Endothelial cell of umbilical vein (primary cell): ENCODE measurements around the gene C1orf35. TPM values are rescaled to one million over a fixed set of nuclear protein-coding genes. Genes with fewer than 3 reads are reported as not detected.

ENCODE experiments used
- BruUV-seq: library from RNA; stranded (reverse); fragments of 400-500 nt; replicated peaks from 2 replicates; lab custom pipeline; 2021; lab: Mats Ljungman, UMichigan
- CTCF ChIA-PET: fragments of 300-600, 350-600 bp; sonication (Branson Sonifier 250); formaldehyde crosslinking; loops from one replicate; lab custom pipeline; 2021; ENCODE audit warnings: antibody characterized with exemption, inconsistent platforms; lab: Charles Lee
- POLR2A ChIA-PET: fragments of 300-600, 350-600 bp; sonication (Branson Sonifier 250); formaldehyde crosslinking; loops from one replicate; lab custom pipeline; 2021; ENCODE audit warnings: antibody characterized with exemption, inconsistent platforms; lab: Charles Lee
- DNase-seq: peaks from one replicate; pipeline ENCODE4 v3.0.0-alpha.2; 2011; ENCODE audit warnings: low read depth, low spot score
- FAIRE-seq: peaks from 2 replicates; lab custom pipeline; 2011; peaks lifted over from hg19 to GRCh38; lab: Jason Lieb, UNC
- H2AFZ ChIP-seq: 2 replicates; pipeline ENCODE4 v1.6.0; 2012; ENCODE audit warnings: low read depth, low read length, control low read depth, inconsistent platforms
- H3K27ac ChIP-seq: 2 replicates; pipeline ENCODE4 v1.5.1; 2011; ENCODE audit warnings: low read depth, mild to moderate bottlenecking, control low read depth, low read length, moderate library complexity; ENCODE audit not compliant: insufficient read depth
- H3K27me3 ChIP-seq, 2 experiments: 2 replicates each; pipeline versions ENCODE4 v1.6.0 to v1.6.1; 2011; ENCODE audit warnings: low read length in 2 of 2, mixed read lengths in 1 of 2; ENCODE audit not compliant: control insufficient read depth in 2 of 2, insufficient read depth in 2 of 2
- H3K36me3 ChIP-seq, 2 experiments: 2 replicates in 1 of 2; 3 replicates in 1 of 2; pipeline ENCODE4 v1.5.1; 2011; ENCODE audit warnings: low read length in 2 of 2, mild to moderate bottlenecking in 1 of 2, moderate library complexity in 1 of 2; ENCODE audit not compliant: control insufficient read depth in 2 of 2, insufficient read depth in 2 of 2; ENCODE audit errors: extremely low read depth in 1 of 2
- H3K4me1 ChIP-seq: 3 replicates; pipeline ENCODE4 v1.5.1; 2011; ENCODE audit warnings: mild to moderate bottlenecking, low read length; ENCODE audit not compliant: control insufficient read depth, insufficient read depth; ENCODE audit errors: extremely low read depth
- H3K4me2 ChIP-seq: 2 replicates; pipeline ENCODE4 v1.6.1; 2011; ENCODE audit warnings: low read length, control low read depth, mixed read lengths; ENCODE audit not compliant: insufficient read depth
- H3K4me3 ChIP-seq, 3 experiments: fragments of 200-600 bp in 1 of 3; sonication (generic), shearing (Covaris generic) in 1 of 3; replicated peaks in 1 of 3; 2 replicates each; pipeline ENCODE4 v1.5.1; 2011 to 2016; ENCODE audit warnings: control low read depth in 3 of 3, low read length in 3 of 3, mild to moderate bottlenecking in 2 of 3, inconsistent platforms in 1 of 3, low read depth in 1 of 3, moderate library complexity in 1 of 3; ENCODE audit not compliant: insufficient read depth in 1 of 3
- H3K79me2 ChIP-seq: 2 replicates; pipeline ENCODE4 v1.6.0; 2012; ENCODE audit warnings: low read length, inconsistent platforms; ENCODE audit not compliant: control insufficient read depth, insufficient read depth
- H3K9ac ChIP-seq: replicated peaks from 2 replicates; pipeline ENCODE3; 2011; ENCODE audit warnings: low read length, control low read depth; ENCODE audit not compliant: insufficient read depth; ENCODE audit errors: extremely low read depth
- H3K9me1 ChIP-seq: replicated peaks from 3 replicates; pipeline ENCODE4 v1.6.0; 2011; ENCODE audit warnings: mild to moderate bottlenecking, low read length; ENCODE audit not compliant: control insufficient read depth, insufficient read depth; ENCODE audit errors: extremely low read depth
- H3K9me3 ChIP-seq: replicated peaks from 2 replicates; pipeline ENCODE4 v1.5.1; 2012; ENCODE audit warnings: low read length, inconsistent platforms; ENCODE audit not compliant: control insufficient read depth, insufficient read depth
- H4K20me1 ChIP-seq: replicated peaks from 2 replicates; pipeline ENCODE3; 2011; ENCODE audit warnings: mild to moderate bottlenecking, low read length; ENCODE audit not compliant: control insufficient read depth, insufficient read depth; ENCODE audit errors: extremely low read depth
- EZH2 ChIP-seq: IDR thresholded peaks from 2 replicates; pipeline ENCODE4 v1.6.1; 2012; ENCODE audit warnings: borderline replicate concordance, low read depth, mild to moderate bottlenecking, moderate library complexity, low read length, inconsistent platforms; ENCODE audit not compliant: severe bottlenecking
- FOS ChIP-seq: IDR thresholded peaks from 2 replicates; pipeline ENCODE4 v1.6.1; 2011; ENCODE audit warnings: mild to moderate bottlenecking, low read length, moderate library complexity, borderline replicate concordance; ENCODE audit not compliant: insufficient read depth
- GATA2 ChIP-seq: IDR thresholded peaks from 2 replicates; pipeline ENCODE4 v1.7.0; 2011; ENCODE audit warnings: low read depth, mild to moderate bottlenecking, moderate library complexity, mixed read lengths, low read length; ENCODE audit not compliant: insufficient read length, insufficient read depth
- JUN ChIP-seq: IDR thresholded peaks from 2 replicates; pipeline ENCODE4 v1.6.1; 2011; ENCODE audit warnings: borderline replicate concordance, low read depth; ENCODE audit not compliant: insufficient read length, insufficient read depth
- MYC ChIP-seq: IDR thresholded peaks from one replicate; pipeline ENCODE4 v1.6.1; 2011; ENCODE audit warnings: mild to moderate bottlenecking, low read depth, low read length
- POLR2A ChIP-seq: IDR thresholded peaks from 2 replicates; pipeline ENCODE4 v1.6.1; 2012; ENCODE audit warnings: low read depth, mild to moderate bottlenecking, control low read depth, low read length
- POLR2AphosphoS5 ChIP-seq: IDR thresholded peaks from 2 replicates; pipeline ENCODE4 v1.6.1; 2012; ENCODE audit warnings: low read depth, mild to moderate bottlenecking, control low read depth, low read length, moderate library complexity; ENCODE audit not compliant: insufficient read depth
- dilution Hi-C: fragments of 300-500 bp; cut with MboI; formaldehyde crosslinking; loops from one replicate; pipeline ENCODE4 v1.15.0; 2019; ENCODE audit warnings: low sequenced_read_pairs; ENCODE audit not compliant: extremely low pct_ligation_motif_present
- intact Hi-C: fragments of 100-400 bp; cut with micrococcal nuclease; formaldehyde crosslinking; loops from one replicate; pipeline ENCODE4 v1.10.0; 2022
- polyA plus RNA-seq, 4 experiments: library from polyadenylated mRNA; depleted of rRNA in 3 of 4; stranded (reverse) in 3 of 4; unstranded in 1 of 4; fragments of >200 nt; gene quantifications; 2 replicates each; pipeline versions ENCODE4 v1.2.1 to v1.2.3, GENCODE V29; 2011 to 2012; ENCODE audit warnings: missing spikeins in 1 of 4
- total RNA-seq: library from RNA; stranded (reverse); gene quantifications from 2 replicates; pipeline ENCODE4 v1.2.3, GENCODE V29; 2021
- TF ChIP-seq, protein P1 (sequence below), 2 donors: IDR thresholded peaks; 1 replicate in 1 of 2; 2 replicates in 1 of 2; pipeline ENCODE4 v1.5.1; 2011; ENCODE audit warnings: low read length in 2 of 2, mild to moderate bottlenecking in 2 of 2, moderate library complexity in 2 of 2, control low read depth in 1 of 2, inconsistent platforms in 1 of 2, low read depth in 1 of 2; ENCODE audit not compliant: insufficient read depth in 1 of 2; ENCODE audit errors: extremely low read depth in 1 of 2
- TF ChIP-seq, protein P2 (sequence below): IDR thresholded peaks from 2 replicates; pipeline ENCODE4 v1.6.1; 2011; ENCODE audit not compliant: insufficient read depth, insufficient read length

The C1orf35 gene
- total and polyA plus RNA-seq, 2 donors (not counting 3 experiments of a cell fraction or from before 2014, with no cell fraction given): 19.9 to 21.7 TPM

DNA sequence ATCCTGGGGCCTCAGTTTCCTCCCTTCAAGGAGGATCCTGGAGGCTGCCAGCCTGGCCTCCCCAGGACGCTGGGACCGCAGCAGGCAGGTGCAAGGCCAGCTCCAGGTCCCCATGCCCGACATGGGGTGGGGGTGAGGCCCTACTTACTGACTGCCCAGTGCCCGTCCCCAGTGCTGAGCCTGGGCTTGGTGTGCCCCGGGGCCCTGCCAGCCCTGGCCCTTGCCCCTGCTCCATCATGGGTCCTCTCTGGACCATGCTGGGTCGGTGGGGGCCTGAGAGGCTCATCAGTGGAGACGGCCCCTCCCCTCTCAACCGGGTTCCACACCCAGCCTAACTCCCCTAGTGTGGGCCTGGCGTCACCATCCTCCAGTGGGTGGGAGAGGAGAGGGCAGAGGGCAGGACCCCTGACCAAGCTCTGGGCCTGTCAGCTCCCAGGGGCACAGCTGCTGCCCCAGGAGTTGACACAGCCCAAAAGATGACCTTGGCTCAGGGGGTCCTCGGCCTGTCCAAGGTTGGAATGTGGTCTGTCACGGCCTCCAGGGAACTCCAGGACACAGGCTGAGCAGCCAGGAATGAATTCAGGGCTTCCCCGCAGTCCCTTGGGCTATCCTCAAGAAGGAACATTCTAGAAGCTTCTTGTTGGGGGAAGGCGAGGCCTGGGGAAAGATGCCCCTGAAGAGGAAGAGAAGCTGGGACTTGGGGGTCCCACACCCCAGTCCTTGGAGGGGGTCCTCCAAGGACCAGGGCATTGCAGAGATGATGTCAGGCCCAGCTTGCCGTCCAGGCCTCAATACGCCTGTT, 38.2 kb downstream of the C1orf35 start:
- Histone ChIP-seq H3K9me1 (no peaks in the 10 kb centered on the region), H2AFZ (no peak overlapping the region), H3K9ac (no peak overlapping the region), H3K27me3 (peaks cover 3 to 4% of the 10 kb centered on the region in 2 experiments), H3K27ac (no peak overlapping the region), H3K36me3 (no peaks in the 10 kb centered on the region), H4K20me1 (no peaks in the 10 kb centered on the region), H3K79me2 (no peaks in the 10 kb centered on the region), H3K4me3 (no peak overlapping the region), H3K4me2 (no peak overlapping the region), H3K9me3 (no peaks in the 10 kb centered on the region), H3K4me1 (no peaks in the 10 kb centered on the region)
- POLR2A ChIA-PET: no interaction called here
- no peak for FAIRE-seq
- no peak for DNase-seq
- intact Hi-C loops (no loop called here), dilution Hi-C loops (no loop called here)
- BruUV-seq: no TSS peak
- no peak for TF ChIP-seq JUN
- no peak for TF ChIP-seq MYC
- no peak for TF ChIP-seq FOS
- TF ChIP-seq GATA2: no peak
- TF ChIP-seq, protein P1, sequence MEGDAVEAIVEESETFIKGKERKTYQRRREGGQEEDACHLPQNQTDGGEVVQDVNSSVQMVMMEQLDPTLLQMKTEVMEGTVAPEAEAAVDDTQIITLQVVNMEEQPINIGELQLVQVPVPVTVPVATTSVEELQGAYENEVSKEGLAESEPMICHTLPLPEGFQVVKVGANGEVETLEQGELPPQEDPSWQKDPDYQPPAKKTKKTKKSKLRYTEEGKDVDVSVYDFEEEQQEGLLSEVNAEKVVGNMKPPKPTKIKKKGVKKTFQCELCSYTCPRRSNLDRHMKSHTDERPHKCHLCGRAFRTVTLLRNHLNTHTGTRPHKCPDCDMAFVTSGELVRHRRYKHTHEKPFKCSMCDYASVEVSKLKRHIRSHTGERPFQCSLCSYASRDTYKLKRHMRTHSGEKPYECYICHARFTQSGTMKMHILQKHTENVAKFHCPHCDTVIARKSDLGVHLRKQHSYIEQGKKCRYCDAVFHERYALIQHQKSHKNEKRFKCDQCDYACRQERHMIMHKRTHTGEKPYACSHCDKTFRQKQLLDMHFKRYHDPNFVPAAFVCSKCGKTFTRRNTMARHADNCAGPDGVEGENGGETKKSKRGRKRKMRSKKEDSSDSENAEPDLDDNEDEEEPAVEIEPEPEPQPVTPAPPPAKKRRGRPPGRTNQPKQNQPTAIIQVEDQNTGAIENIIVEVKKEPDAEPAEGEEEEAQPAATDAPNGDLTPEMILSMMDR (IDR thresholded peaks at IDR 0.05; ENCODE audit: extremely low read depth in 1 of 2, insufficient read depth in 1 of 2, low read depth in 1 of 2, low read length in 2 of 2): no peak
- TF ChIP-seq POLR2AphosphoS5: no peak
- no peak for TF ChIP-seq POLR2A
- no peak for TF ChIP-seq EZH2
- TF ChIP-seq, protein P2, sequence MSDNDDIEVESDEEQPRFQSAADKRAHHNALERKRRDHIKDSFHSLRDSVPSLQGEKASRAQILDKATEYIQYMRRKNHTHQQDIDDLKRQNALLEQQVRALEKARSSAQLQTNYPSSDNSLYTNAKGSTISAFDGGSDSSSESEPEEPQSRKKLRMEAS: no peak
- CTCF ChIA-PET: interaction anchor here (0.7 kb wide), 1 partner anchor 65 kb away, joined by 3 read pairs; no protein-coding TSS in a partner anchor
